HG02763 (cell line): ENCODE data around the gene SMIM15.

Experiments
- ATAC-seq: cut with Tn5 transposase; IDR thresholded peaks from one replicate; pipeline ENCODE4 v1.9.1; 2021; ENCODE audit warnings: mild to moderate bottlenecking, moderate library complexity; ENCODE audit not compliant: unreplicated experiment

Gene SMIM15

DNA sequence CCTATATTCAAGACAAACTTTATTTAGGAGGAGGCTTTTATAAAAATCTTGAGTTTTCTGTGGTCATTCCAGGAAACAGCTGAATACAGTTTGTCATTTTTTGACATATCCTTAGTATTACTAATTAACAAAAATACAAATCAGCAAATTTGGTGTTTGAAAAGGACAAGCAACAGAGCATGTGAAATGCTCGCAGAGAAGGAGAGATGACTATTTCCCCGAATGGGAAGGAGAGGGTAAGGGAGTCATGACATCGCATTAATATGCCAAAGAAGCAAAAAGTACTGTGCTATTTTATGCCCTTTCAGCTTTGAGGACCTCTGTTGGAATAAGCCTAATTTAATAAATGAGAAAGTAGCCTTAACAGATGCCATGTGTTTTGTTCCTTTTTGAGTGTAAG lies 1.8 kb downstream of the SMIM15 start:
- ATAC-seq, result no peak

DNA sequence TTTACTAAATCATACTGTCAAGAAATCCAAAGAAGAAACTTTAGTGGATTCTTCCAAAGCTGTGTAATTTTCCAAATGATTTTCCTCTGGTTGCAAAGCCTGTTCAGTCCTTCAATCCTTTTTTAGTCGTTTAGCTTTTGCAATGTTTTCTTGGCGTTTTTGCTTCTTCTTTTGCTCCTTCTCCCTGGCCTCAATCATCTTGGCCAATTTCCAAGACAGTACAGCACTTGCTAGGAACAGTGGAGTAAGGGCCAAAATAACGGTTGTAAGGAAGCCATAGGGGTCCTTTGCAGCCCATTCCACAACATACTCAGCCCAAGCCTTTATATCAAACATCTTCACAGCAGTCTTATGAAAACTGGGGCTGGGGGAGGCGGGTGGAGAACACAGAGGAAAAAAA lies 2.4 kb downstream of the SMIM15 start:
- ATAC-seq, result no peak

DNA sequence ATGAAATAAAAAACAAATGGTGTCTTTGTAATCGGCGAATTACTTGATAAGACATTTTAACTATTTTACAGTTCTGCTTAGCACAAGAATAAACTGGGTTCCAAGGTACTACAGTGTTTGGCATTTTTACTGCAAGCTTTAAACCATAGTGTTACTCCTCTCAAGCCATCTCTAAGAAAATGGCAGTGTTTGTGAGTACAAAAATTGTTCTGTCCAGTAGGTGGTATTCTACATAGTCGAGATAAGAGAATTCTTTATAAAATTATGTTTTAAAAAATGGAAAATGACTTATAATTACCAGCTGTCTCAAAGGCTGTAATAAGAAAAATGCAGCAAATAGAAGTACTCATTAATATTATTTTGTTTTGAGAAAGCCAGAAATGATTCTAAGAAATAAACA lies 3.2 kb downstream of the SMIM15 start:
- no peak for ATAC-seq

DNA sequence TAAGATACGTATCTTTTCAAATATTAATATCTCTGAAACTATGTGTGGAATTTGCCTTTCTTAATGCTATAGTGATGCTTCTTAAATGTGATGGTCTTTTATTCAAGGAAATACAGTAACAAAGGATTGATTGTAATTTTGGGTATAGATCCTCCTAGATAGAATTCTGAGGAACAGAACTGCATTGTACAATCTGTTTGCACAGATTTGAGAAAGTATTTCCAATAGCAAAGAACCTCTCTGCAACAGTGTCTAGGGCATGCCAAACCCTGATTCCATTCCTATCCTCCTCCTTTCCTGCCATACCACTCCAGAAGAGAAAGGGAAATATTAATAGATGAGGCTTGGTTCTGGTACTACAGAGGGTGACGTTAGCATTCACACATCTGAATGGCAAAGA lies 10.4 kb downstream of the SMIM15 start:
- no peak for ATAC-seq

DNA sequence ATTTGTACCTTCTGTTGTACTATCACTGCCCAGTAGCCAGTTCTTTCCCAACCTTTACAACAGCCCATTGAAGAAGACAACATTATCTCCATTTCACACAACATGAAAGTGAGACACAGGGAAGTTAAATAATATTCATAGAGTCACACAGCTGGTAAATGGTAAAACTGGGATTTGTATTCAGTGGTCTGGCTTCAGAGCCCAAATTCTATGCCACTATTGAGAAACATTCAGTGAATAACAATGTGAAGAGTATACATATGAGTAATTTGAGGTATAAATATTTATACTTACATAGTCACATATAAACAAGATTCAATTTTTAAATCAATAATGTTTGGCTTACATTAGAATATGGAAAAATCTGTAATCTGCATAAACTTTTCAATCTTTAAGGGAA lies 13.8 kb downstream of the SMIM15 start:
- ATAC-seq, result no peak

DNA sequence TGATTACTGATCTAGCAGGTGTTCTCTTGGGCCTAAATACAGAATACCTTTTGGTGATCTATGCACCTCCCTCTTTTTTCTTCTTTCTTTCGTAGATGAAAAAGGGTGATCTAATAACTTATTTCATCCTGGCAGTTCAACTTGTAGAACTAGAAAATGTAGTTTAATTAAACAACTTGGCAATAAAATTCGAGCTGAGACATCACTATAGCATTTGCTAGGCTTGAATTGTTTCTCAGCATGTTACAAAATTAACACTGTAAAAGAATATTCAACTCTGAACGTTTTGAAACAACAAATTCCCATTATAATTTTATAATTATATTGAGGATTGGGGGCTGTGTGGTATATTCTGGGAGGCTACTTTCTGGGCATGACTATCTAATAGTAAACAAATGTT lies 19.5 kb downstream of the SMIM15 start:
- no peak for ATAC-seq

DNA sequence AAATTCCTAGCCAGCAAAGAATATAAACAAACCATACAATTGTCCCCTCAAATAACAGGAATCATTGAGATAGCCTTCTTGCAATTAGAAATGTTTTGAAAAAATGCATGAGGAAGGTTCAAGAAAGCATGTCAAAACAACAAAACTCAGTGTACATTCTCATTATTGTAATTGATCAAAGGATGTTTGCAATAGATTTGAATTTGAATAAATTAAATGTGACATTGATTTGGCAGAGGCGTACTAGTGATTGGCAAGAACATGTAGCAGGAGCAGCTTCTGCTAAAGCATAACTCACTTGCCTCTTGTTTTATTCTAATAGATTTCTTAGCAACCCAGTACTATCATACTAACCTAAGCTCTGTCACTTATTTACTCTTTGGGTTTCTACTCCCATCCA lies 19.9 kb downstream of the SMIM15 start:
- ATAC-seq, result no peak

DNA sequence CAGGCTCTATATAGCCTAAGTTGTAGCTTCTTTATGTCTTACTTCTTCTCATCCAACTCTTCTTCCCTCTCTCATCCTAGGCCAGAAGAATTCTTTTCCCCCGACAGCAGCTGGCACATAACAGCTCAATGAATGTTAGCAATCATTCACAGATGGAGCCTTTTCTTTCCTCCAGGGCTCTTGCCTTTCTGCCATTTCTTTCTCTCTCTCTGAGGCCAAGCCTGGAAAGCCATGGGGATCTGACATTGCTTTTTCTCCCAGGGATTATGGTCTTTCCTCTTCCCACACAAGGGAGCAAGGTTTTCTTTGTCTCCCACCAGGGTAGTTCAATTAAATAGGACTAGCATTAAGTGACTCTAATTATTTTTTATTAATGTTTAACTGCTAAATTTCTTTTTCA lies 20.5 kb downstream of the SMIM15 start:
- no peak for ATAC-seq

DNA sequence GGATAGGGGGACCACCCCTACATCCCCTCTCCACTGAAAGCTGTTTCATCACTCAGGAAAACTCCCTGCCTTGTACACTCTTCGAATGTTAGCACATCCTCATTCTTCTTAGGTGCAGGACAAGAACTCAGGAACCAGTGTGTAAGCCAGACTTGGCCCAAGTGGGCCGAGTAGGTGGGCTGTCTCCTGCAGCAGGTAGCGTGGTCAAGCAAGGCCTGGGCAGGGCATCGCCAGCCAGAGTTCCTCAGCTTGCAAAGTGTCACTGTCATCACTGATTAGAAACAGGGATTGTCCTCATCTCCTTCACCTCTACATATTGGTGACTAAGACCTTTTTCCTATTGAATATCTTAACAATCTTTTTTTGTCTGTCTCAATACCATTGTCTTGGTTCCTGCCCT lies 22.3 kb downstream of the SMIM15 start:
- ATAC-seq, result no peak

DNA sequence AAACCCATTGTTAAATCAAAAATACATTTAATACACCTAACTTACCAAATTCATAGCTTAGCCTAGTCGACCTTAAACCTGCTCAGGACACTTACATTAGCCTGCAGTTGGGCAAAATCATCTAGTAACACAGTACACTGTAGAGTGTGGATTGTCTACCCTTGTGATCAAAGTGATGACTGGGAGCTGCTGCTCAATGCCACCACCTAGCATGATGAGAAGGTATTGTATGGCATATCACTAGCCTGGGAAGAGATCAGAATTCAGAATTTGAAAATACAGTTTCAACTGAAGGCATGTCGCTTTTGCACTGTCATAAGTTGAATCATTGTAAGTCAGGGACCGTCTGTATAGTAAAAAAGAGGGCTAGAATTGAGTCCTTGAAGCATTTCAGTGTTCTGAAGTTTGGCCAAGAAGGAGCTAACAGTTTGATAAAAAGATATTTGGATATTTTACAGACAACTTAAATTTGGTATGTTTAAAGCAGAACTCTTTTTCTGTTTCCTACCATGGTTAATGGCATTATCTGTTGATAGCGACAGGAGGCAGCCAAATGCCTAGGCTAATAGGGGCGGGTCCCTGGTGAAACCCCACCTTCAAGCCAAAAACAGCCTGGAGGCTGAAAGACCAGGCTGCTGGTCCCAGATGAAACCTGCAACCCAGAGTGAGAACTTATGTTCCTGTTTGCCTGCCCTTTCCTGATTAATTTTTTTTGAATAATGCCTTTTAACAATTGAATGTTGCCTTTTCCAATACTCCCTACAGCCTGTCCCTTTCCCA lies 23.0 kb downstream of the SMIM15 start:
- ATAC-seq, result no peak

DNA sequence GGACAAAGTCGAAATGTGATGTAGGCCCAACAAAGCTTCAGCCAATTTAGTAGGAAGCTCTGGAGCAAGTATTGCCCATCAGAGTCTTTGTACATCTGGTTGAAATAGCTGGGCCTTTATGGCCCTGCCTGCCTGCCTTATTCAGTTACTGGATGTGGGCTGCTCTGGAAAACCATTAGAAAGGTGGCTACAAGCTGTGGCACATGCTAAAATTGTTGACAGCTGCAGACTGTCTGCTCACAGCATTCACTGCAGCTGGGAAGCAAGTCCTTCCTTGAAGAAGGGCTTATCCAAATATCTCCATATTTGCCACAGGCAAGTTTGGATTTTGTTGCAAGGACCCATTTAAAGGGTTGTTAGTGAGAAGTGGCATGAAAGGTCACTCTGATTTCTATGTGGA lies 24.4 kb downstream of the SMIM15 start:
- no peak for ATAC-seq

DNA sequence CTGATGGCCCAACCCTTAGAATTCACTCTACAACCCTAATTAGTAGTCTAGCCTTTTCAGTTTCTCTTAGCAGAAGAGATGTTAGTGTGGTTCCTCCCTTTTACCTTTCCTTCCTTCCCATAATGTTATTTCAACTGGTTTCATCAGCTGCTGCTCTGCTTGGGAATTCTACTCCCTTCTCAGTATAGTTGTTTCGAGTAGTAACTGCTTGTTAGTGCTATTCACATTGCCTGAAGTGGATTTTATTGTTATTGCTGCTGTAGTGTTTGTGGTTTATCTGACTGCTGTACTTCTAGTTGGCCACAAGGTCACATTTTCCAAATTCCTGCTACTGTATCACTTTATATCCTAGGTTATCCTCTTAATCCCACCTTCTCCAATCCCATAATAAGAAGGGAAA lies 29.7 kb downstream of the SMIM15 start:
- no peak for ATAC-seq

DNA sequence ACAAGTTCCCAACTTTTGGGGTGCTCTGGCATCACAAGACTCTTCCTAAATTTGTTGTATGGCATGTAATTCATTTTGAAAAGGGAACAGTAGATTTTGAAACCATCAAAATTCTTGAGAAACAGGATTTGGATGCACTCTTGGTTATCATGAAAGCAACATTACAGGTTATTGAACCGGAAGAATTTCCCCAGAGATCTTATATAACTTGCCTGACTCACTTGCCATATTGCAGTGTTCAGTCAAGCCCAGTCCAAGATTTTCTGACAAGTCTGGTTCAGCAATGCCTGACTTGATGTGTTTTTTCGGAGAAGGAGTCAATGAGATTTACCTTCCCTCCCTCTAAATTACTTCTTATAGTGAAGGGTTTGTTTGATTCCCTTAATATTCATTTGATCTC lies 32.0 kb downstream of the SMIM15 start:
- no peak for ATAC-seq

DNA sequence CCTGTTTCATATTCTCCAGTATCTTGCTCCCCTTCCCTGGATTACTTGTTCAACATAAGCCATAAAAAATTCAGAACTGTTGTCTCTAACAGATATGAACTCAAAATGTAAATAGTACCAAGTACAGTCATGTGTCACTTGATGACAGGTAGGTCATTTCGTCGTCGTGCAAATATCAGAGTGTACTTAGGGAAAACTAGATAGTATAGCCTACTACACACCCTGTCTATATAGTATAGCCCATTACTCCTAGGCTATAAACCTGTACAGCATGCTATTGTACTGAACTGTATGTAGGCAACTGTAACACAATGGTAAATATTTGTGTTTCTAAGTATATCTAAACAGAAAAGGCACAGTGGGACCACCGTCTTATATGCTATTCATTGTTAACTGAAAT lies 39.1 kb downstream of the SMIM15 start:
- no peak for ATAC-seq

DNA sequence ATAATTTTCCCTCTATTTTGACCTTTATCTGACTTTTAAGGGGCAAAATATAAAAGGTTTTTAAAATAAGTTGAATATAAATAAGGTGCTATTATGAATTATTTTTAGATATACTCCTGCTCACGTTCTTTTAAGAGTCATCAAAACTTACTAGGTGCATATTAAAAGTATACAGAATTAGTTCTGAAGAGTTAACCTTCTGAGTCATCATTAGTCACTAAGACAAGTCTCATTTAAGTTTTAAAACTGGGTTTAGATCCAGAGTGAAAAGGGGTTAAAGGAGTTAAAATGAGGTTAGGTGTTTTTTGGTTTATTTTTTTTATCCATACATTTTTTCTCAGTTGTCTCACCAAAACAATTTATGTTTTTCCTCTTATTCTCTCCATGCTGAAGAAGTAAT lies 41.7 kb downstream of the SMIM15 start:
- no peak for ATAC-seq

DNA sequence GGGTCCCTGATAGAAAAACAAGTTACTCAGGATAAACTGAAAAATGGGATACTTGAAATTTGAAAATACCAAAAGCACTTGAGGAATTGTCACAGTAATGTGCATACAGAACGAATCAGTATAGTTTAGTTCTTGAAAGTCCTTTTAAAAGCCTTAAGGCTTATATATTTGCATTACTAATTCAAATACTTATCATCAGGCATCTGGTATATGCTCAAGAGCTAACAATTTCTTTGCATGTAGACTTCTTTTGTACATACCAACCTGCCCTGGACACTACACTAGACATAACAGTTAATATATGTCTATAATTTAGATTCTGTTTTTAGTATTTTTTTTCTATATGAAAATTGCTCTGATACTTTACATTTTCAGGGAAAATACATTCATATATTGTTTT lies 43.2 kb downstream of the SMIM15 start:
- no peak for ATAC-seq

DNA sequence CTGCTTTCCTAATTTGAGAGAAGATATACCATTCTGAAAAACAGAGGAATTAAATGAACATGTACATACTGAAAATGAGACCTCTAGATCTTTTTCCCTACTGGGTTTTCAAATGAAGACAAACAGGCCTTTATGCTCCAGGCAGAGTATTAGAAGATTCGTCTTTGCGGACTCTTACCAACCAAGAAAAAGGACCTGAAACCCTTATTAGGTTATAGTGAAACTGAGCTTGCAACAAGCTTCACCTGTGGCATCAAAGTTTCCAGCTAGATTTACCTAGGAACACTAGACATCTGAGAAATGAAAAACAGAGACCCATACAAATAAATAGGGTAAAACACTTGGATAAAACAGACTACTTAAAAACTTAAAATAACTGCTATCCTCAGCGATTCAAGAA lies 46.3 kb downstream of the SMIM15 start:
- no peak for ATAC-seq

DNA sequence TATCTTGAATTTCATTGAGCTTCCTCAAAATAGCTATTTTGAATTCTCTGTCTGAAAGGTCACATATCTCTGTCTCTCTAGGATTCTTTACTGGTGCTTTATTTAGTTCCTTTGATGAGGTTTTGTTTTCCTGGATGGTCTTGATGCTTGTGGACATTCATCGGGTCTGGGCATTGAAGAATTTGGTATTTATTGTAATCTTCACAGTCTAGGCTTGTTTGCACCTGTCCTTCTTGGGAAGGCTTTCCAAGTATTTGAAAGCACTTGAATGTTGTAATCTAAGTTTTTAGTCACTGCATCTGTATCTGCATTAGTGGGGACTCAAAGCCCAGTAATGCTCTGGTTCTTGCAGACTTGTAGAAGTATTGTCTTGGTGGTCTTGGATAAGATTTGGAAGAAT lies 47.8 kb downstream of the SMIM15 start:
- no peak for ATAC-seq
